HL-60 (cell line): Measurements from ENCODE around the gene OR2H2.

Experiments
- DNase-seq, 2 experiments: peaks; one replicate each; pipeline ENCODE4 v3.0.0-alpha.2; 2010 to 2020; ENCODE audit warnings: low read depth in 1 of 2, low spot score in 1 of 2
- H3K27ac ChIP-seq: fragments of 250-450 bp; sonication (Bioruptor Pico); replicated peaks from 2 replicates; pipeline ENCODE4 v1.5.1; 2020; ENCODE audit warnings: mild to moderate bottlenecking, moderate library complexity
- H3K27me3 ChIP-seq: fragments of 250-450 bp; sonication (Bioruptor Pico); 2 replicates; pipeline ENCODE4 v1.5.1; 2021; ENCODE audit warnings: mild to moderate bottlenecking, moderate library complexity; ENCODE audit not compliant: insufficient read depth, poor library complexity, severe bottlenecking
- H3K4me3 ChIP-seq: replicated peaks from 2 replicates; pipeline ENCODE4 v1.5.1; 2011; ENCODE audit warnings: mild to moderate bottlenecking, control low read depth, low read length; ENCODE audit not compliant: insufficient read depth
- CTCF ChIP-seq: IDR thresholded peaks from one replicate; pipeline ENCODE4 v1.5.1; 2011; ENCODE audit warnings: low read length, control low read depth, inconsistent platforms; ENCODE audit not compliant: insufficient read depth
- GABPA ChIP-seq: IDR thresholded peaks from 2 replicates; pipeline ENCODE4 v1.6.1; 2012; ENCODE audit warnings: low read depth
- POLR2AphosphoS5 ChIP-seq: IDR thresholded peaks from 2 replicates; pipeline ENCODE4 v1.6.1; 2012; ENCODE audit warnings: low read depth
- REST ChIP-seq: IDR thresholded peaks from 2 replicates; pipeline ENCODE4 v1.6.1; 2012; ENCODE audit warnings: low read depth; ENCODE audit not compliant: insufficient replicate concordance
- SPI1 ChIP-seq: IDR thresholded peaks from 2 replicates; pipeline ENCODE4 v1.6.1; 2012; ENCODE audit warnings: low read depth, mild to moderate bottlenecking, borderline replicate concordance

The OR2H2 gene

GRCh38 chr6:29625337-29625930, 40.5 kb downstream of the OR2H2 start:
- no peak overlapping the region for H3K27ac ChIP-seq
- TF ChIP-seq POLR2AphosphoS5, result no peak
- TF ChIP-seq GABPA, result no peak
- no peak for TF ChIP-seq CTCF
- TF ChIP-seq SPI1, result no peak
- TF ChIP-seq REST, result no peak
- H3K27me3 ChIP-seq, result peaks cover 47% of the 10 kb centered on the region
- no peak overlapping the region for H3K4me3 ChIP-seq
- no peak for DNase-seq

- DNase-seq, result no peak
- Histone ChIP-seq H3K4me3 (no peak overlapping the region), H3K27ac (no peak overlapping the region), H3K27me3 (peaks cover 60% of the 10 kb centered on the region)
- no peak for TF ChIP-seq CTCF
- no peak for TF ChIP-seq REST
- no peak for TF ChIP-seq SPI1
- TF ChIP-seq GABPA, result no peak
- no peak for TF ChIP-seq POLR2AphosphoS5
Measured at GRCh38 chr6:29626948-29627754, 42.2 kb downstream of the OR2H2 start.

- no peak for TF ChIP-seq SPI1
- TF ChIP-seq REST, result no peak
- no peak for TF ChIP-seq POLR2AphosphoS5
- Histone ChIP-seq H3K4me3 (peak overlapping the region; percentile 36), H3K27me3 (peaks cover 63% of the 10 kb centered on the region), H3K27ac (no peak overlapping the region)
- DNase-seq, result no peak
Measured at GRCh38 chr6:29627755-29628418, 43.0 kb downstream of the OR2H2 start.
